T-helper 22 cell (primary cell): Measurements from ENCODE around the gene MCAM.

Experiments
- DNase-seq: peaks from one replicate; pipeline ENCODE4 v3.0.0-alpha.2; 2020; ENCODE audit warnings: low read depth

Gene MCAM

GRCh38 chr11:119330237-119330636, 13.3 kb upstream of the MCAM start:
- DNase-seq, result no peak

- no peak for DNase-seq
Observed at GRCh38 chr11:119329320-119329719, 12.4 kb upstream of the MCAM start.

- no peak for DNase-seq
Observed at GRCh38 chr11:119324189-119324588, 7.3 kb upstream of the MCAM start.

GRCh38 chr11:119323532-119324033, 6.7 kb upstream of the MCAM start:
- peak; percentile 33 for DNase-seq

GRCh38 chr11:119322921-119323531, 6.1 kb upstream of the MCAM start:
- DNase-seq, result no peak

- DNase-seq, result no peak
Observed at GRCh38 chr11:119322360-119322739, 5.4 kb upstream of the MCAM start.

- DNase-seq, result peak; percentile 23
Observed at GRCh38 chr11:119320776-119321524, 4.0 kb upstream of the MCAM start.

GRCh38 chr11:119320240-119320775, 3.4 kb upstream of the MCAM start:
- no peak for DNase-seq

GRCh38 chr11:119319700-119320239, 2.8 kb upstream of the MCAM start:
- DNase-seq, result no peak

GRCh38 chr11:119319136-119319699, 2.3 kb upstream of the MCAM start:
- no peak for DNase-seq

- DNase-seq, result peak; percentile 40
Observed at GRCh38 chr11:119318240-119319135, 1.6 kb upstream of the MCAM start.

- no peak for DNase-seq
Observed at GRCh38 chr11:119317592-119318239, 786 bp upstream of the MCAM start.

- DNase-seq, result no peak
Observed at GRCh38 chr11:119316016-119316728, 758 bp downstream of the MCAM start.

- DNase-seq, result no peak
Observed at GRCh38 chr11:119315131-119316015, 1.6 kb downstream of the MCAM start.

- DNase-seq, result no peak
Observed at GRCh38 chr11:119314726-119315125, 2.2 kb downstream of the MCAM start.

GRCh38 chr11:119310682-119311052, 6.3 kb downstream of the MCAM start:
- no peak for DNase-seq

- no peak for DNase-seq
Observed at GRCh38 chr11:119309953-119310681, 6.8 kb downstream of the MCAM start.

GRCh38 chr11:119309411-119309810, 7.5 kb downstream of the MCAM start:
- no peak for DNase-seq

GRCh38 chr11:119307974-119308373, 9.0 kb downstream of the MCAM start:
- DNase-seq, result no peak
